ENCODE data around the gene APOBEC3B.
"Not testable (repeated sequence)": the region's sequence is repeated elsewhere in the genome, so short reads cannot be mapped to it uniquely, and the experiment has no call there.

The APOBEC3B gene

GRCh38 chr22:38957808-38958650 is 24.1 kb upstream of the APOBEC3B start:
- Histone ChIP-seq H3K4me1 (ENCODE audit: control insufficient read depth, insufficient read depth, low read length, poor library complexity, severe bottlenecking) (no peaks in the 10 kb centered on the region), H3K9me3 (ENCODE audit: control insufficient read depth, low read length) (no peaks in the 10 kb centered on the region), H3K36me3 (ENCODE audit: control insufficient read depth, insufficient read depth, low read length) (no peaks in the 10 kb centered on the region), H3K4me3 (ENCODE audit: extremely low read depth, insufficient read depth, low read length, poor library complexity, severe bottlenecking) (no peak overlapping the region), H3K27ac (ENCODE audit: low read depth, low read length, severe bottlenecking) (no peak overlapping the region)
- WGBS, 2 experiments (ENCODE audit: insufficient coverage in 2 of 2), result 88 to 92% methylated on average over 5 of the region's 6 CpGs

GRCh38 chr22:38958651-38958943 is 23.6 kb upstream of the APOBEC3B start:
- not testable (repeated sequence) for H3K27ac ChIP-seq (ENCODE audit: low read depth, low read length, severe bottlenecking); H3K4me1 ChIP-seq (ENCODE audit: control insufficient read depth, insufficient read depth, low read length, poor library complexity, severe bottlenecking); H3K9me3 ChIP-seq (ENCODE audit: control insufficient read depth, low read length); H3K4me3 ChIP-seq (ENCODE audit: extremely low read depth, insufficient read depth, low read length, poor library complexity, severe bottlenecking); H3K36me3 ChIP-seq (ENCODE audit: control insufficient read depth, insufficient read depth, low read length)

GRCh38 chr22:38959590-38959989 is 22.6 kb upstream of the APOBEC3B start:
- no peaks in the 10 kb centered on the region for H3K9me3 ChIP-seq (ENCODE audit: control insufficient read depth, low read length)
- no peak overlapping the region for H3K27ac ChIP-seq (ENCODE audit: low read depth, low read length, severe bottlenecking)
- no peaks in the 10 kb centered on the region for H3K36me3 ChIP-seq (ENCODE audit: control insufficient read depth, insufficient read depth, low read length)
- H3K4me1 ChIP-seq (ENCODE audit: control insufficient read depth, insufficient read depth, low read length, poor library complexity, severe bottlenecking), result no peaks in the 10 kb centered on the region
- H3K4me3 ChIP-seq (ENCODE audit: extremely low read depth, insufficient read depth, low read length, poor library complexity, severe bottlenecking), result no peak overlapping the region
- WGBS, 2 experiments (ENCODE audit: insufficient coverage in 2 of 2), result 91 to 92% methylated on average over 5 to 8 of the region's 8 CpGs

- not testable (repeated sequence) for H3K4me1 ChIP-seq (ENCODE audit: control insufficient read depth, insufficient read depth, low read length, poor library complexity, severe bottlenecking); H3K4me3 ChIP-seq (ENCODE audit: extremely low read depth, insufficient read depth, low read length, poor library complexity, severe bottlenecking); H3K27ac ChIP-seq (ENCODE audit: low read depth, low read length, severe bottlenecking); H3K9me3 ChIP-seq (ENCODE audit: control insufficient read depth, low read length); H3K36me3 ChIP-seq (ENCODE audit: control insufficient read depth, insufficient read depth, low read length)
- WGBS, 2 experiments (ENCODE audit: insufficient coverage in 2 of 2), result no CpG with 5 or more reads among the region's 4 CpGs
These were observed 21.5 kb upstream of the APOBEC3B start for GRCh38 chr22:38960673-38961072.

- H3K27ac ChIP-seq (ENCODE audit: low read depth, low read length, severe bottlenecking); H3K36me3 ChIP-seq (ENCODE audit: control insufficient read depth, insufficient read depth, low read length); H3K4me3 ChIP-seq (ENCODE audit: extremely low read depth, insufficient read depth, low read length, poor library complexity, severe bottlenecking); H3K4me1 ChIP-seq (ENCODE audit: control insufficient read depth, insufficient read depth, low read length, poor library complexity, severe bottlenecking); H3K9me3 ChIP-seq (ENCODE audit: control insufficient read depth, low read length): not testable (repeated sequence)
- 66 to 67% methylated on average over 3 to 5 of the region's 11 CpGs for WGBS, 2 experiments (ENCODE audit: insufficient coverage in 2 of 2)
These were observed 18.8 kb upstream of the APOBEC3B start for GRCh38 chr22:38963291-38963738.

- WGBS, 2 experiments (ENCODE audit: insufficient coverage in 2 of 2), result 87 to 89% methylated on average over 9 of the region's 9 CpGs
- no peak overlapping the region for H3K27ac ChIP-seq (ENCODE audit: low read depth, low read length, severe bottlenecking)
- H3K9me3 ChIP-seq (ENCODE audit: control insufficient read depth, low read length), result no peaks in the 10 kb centered on the region
These were observed 18.3 kb upstream of the APOBEC3B start for GRCh38 chr22:38963872-38964271.

GRCh38 chr22:38964306-38964705 is 17.8 kb upstream of the APOBEC3B start:
- no peaks in the 10 kb centered on the region for H3K4me1 ChIP-seq (ENCODE audit: control insufficient read depth, insufficient read depth, low read length, poor library complexity, severe bottlenecking)
- no peak overlapping the region for H3K4me3 ChIP-seq (ENCODE audit: extremely low read depth, insufficient read depth, low read length, poor library complexity, severe bottlenecking)
- WGBS, 2 experiments (ENCODE audit: insufficient coverage in 2 of 2), result 81 to 95% methylated on average over 3 to 7 of the region's 7 CpGs
- no peaks in the 10 kb centered on the region for H3K9me3 ChIP-seq (ENCODE audit: control insufficient read depth, low read length)
- H3K27ac ChIP-seq (ENCODE audit: low read depth, low read length, severe bottlenecking), result no peak overlapping the region
- no peaks in the 10 kb centered on the region for H3K36me3 ChIP-seq (ENCODE audit: control insufficient read depth, insufficient read depth, low read length)

More at GRCh38 chr22:38963872-38964271, 18.3 kb upstream of the APOBEC3B start:
- Histone ChIP-seq H3K36me3 (ENCODE audit: control insufficient read depth, insufficient read depth, low read length) (no peaks in the 10 kb centered on the region), H3K4me3 (ENCODE audit: extremely low read depth, insufficient read depth, low read length, poor library complexity, severe bottlenecking) (no peak overlapping the region), H3K4me1 (ENCODE audit: control insufficient read depth, insufficient read depth, low read length, poor library complexity, severe bottlenecking) (no peaks in the 10 kb centered on the region)

- H3K9me3 ChIP-seq (ENCODE audit: control insufficient read depth, low read length), result no peaks in the 10 kb centered on the region
- WGBS, 2 experiments (ENCODE audit: insufficient coverage in 2 of 2), result 91 to 93% methylated on average over 2 to 3 of the region's 4 CpGs
- H3K4me1 ChIP-seq (ENCODE audit: control insufficient read depth, insufficient read depth, low read length, poor library complexity, severe bottlenecking), result no peaks in the 10 kb centered on the region
- no peak overlapping the region for H3K4me3 ChIP-seq (ENCODE audit: extremely low read depth, insufficient read depth, low read length, poor library complexity, severe bottlenecking)
- H3K27ac ChIP-seq (ENCODE audit: low read depth, low read length, severe bottlenecking), result no peak overlapping the region
- H3K36me3 ChIP-seq (ENCODE audit: control insufficient read depth, insufficient read depth, low read length), result no peaks in the 10 kb centered on the region
These were observed 17.2 kb upstream of the APOBEC3B start for GRCh38 chr22:38964989-38965388.

GRCh38 chr22:38965614-38966379 is 16.4 kb upstream of the APOBEC3B start:
- Histone ChIP-seq H3K9me3 (ENCODE audit: control insufficient read depth, low read length) (no peaks in the 10 kb centered on the region), H3K4me3 (ENCODE audit: extremely low read depth, insufficient read depth, low read length, poor library complexity, severe bottlenecking) (no peak overlapping the region), H3K36me3 (ENCODE audit: control insufficient read depth, insufficient read depth, low read length) (no peaks in the 10 kb centered on the region), H3K4me1 (ENCODE audit: control insufficient read depth, insufficient read depth, low read length, poor library complexity, severe bottlenecking) (no peaks in the 10 kb centered on the region), H3K27ac (ENCODE audit: low read depth, low read length, severe bottlenecking) (no peak overlapping the region)
- 77 to 86% methylated on average over 10 to 11 of the region's 14 CpGs for WGBS, 2 experiments (ENCODE audit: insufficient coverage in 2 of 2)

GRCh38 chr22:38966380-38966702 is 15.8 kb upstream of the APOBEC3B start:
- Histone ChIP-seq H3K36me3 (ENCODE audit: control insufficient read depth, insufficient read depth, low read length) (no peaks in the 10 kb centered on the region), H3K4me1 (ENCODE audit: control insufficient read depth, insufficient read depth, low read length, poor library complexity, severe bottlenecking) (no peaks in the 10 kb centered on the region), H3K4me3 (ENCODE audit: extremely low read depth, insufficient read depth, low read length, poor library complexity, severe bottlenecking) (no peak overlapping the region), H3K27ac (ENCODE audit: low read depth, low read length, severe bottlenecking) (no peak overlapping the region), H3K9me3 (ENCODE audit: control insufficient read depth, low read length) (no peaks in the 10 kb centered on the region)
- WGBS, 2 experiments (ENCODE audit: insufficient coverage in 2 of 2), result 74 to 77% methylated on average over 4 of the region's 5 CpGs

- no peaks in the 10 kb centered on the region for H3K9me3 ChIP-seq (ENCODE audit: control insufficient read depth, low read length)
- no peaks in the 10 kb centered on the region for H3K36me3 ChIP-seq (ENCODE audit: control insufficient read depth, insufficient read depth, low read length)
- no peak overlapping the region for H3K27ac ChIP-seq (ENCODE audit: low read depth, low read length, severe bottlenecking)
- no peak overlapping the region for H3K4me3 ChIP-seq (ENCODE audit: extremely low read depth, insufficient read depth, low read length, poor library complexity, severe bottlenecking)
- 90 to 100% methylated on average over 5 to 6 of the region's 7 CpGs for WGBS, 2 experiments (ENCODE audit: insufficient coverage in 2 of 2)
- H3K4me1 ChIP-seq (ENCODE audit: control insufficient read depth, insufficient read depth, low read length, poor library complexity, severe bottlenecking), result no peaks in the 10 kb centered on the region
These were observed 15.2 kb upstream of the APOBEC3B start for GRCh38 chr22:38966942-38967341.

All from mesodermal cell (in vitro differentiated cells).